GM18909 (cell line): ENCODE results near the gene SLC33A1.
"Not testable (repeated sequence)": the region's sequence is repeated elsewhere in the genome, so short reads cannot be mapped to it uniquely, and the experiment has no call there.

ENCODE experiments used
- ATAC-seq: cut with Tn5 transposase; IDR thresholded peaks from one replicate; pipeline ENCODE4 v1.9.1; 2021; ENCODE audit warnings: mild to moderate bottlenecking; ENCODE audit not compliant: unreplicated experiment, poor library complexity

Gene SLC33A1

DNA sequence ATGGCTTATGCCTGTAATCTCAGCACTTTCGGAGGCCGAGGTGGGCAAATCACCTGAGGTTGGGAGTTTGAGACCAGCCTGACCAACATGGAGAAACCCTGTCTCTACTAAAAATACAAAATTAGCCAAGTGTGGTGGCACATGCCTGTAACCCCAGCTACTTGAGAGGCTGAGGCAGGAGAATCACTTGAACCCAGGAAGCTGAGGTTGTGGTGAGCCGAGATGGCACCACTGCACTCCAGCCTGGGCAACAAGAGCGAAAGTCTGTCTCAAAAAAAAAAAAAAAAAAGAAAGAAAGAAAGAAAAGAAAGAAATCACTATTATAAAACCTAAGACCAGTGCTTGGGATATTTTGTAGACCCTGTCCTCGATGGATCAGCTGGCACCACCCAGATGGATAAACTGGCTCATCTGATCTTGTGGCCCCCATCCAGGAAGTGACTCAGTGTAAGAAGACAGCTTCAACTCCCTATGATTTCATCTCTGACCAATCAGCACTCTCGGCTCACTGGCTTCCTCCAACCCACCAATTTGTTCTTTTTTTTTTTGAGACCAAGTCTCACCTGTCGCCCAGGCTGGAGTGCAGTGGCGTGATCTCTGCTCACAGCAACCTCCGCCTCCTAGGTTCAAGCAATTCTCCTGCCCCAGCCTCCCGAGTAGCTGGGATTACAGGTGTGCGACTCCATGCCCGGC lies 8.2 kb upstream of the SLC33A1 start:
- not testable (repeated sequence) for ATAC-seq

- no peak for ATAC-seq
These were observed 7.4 kb upstream of the SLC33A1 start for GRCh38 chr3:155861476-155862183.

- not testable (repeated sequence) for ATAC-seq
These were observed 6.2 kb upstream of the SLC33A1 start for GRCh38 chr3:155860424-155860823.

DNA sequence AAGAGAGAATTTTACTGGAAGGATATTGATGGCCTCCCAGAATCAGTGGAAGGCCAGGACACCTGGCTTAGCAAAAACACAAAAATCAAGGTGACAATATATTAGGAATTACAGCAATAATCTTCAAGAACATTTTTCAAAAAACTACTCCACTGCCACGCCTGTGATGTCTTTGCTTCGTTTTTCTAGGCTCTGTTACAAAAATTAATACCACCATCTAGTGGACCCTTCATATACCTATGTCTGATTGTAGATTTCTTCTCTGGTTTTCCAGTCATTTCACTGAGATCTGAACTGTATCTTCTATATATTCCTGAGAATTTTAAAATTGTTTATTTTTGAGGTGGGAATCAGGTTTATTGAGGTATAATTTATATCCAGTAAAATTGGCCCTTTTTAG lies 5.6 kb upstream of the SLC33A1 start:
- peak; percentile 62 for ATAC-seq

GRCh38 chr3:155853214-155854140 lies 750 bp downstream of the SLC33A1 start:
- peak; percentile 9 for ATAC-seq

DNA sequence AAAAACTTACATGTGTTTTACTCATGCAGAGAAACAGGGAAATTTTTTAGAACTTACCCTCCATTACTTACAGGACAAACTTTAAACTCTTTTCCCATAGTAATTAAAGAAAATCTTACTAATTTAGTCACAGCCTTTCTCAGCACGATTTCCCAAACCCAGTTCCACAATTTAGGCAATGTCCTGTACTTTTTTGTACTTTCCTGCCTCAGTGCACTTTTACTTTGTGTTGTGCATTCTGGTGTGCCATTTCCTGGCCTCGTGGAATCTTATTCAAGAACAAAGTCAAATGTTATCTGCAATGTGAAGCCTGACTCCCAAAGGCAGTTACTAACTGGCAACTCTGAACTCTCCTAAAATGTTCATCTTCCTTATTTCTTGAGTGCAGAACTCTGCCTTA lies 1.9 kb downstream of the SLC33A1 start:
- ATAC-seq, result no peak

DNA sequence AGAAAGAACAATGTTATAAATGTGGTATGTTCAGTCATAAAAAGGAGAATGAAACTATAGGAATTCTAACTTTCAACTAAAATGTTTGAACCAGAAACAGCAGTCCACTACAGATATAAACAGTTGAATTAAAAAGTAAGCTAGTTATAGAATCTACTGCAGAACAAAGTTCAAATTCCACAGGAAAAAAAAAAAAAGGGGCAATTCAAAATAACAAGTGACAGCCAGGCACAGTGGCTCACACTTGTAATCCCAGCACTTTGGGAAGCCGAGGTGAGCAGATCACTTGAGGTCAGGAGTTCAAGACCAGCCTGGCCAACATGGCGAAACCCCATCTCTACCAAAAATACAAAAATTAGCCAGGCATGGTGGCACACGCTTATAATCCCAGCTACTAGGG lies 4.8 kb downstream of the SLC33A1 start:
- not testable (repeated sequence) for ATAC-seq

- ATAC-seq, result no peak
These were observed 6.2 kb downstream of the SLC33A1 start for GRCh38 chr3:155847993-155848392.

- no peak for ATAC-seq
These were observed 8.1 kb downstream of the SLC33A1 start for GRCh38 chr3:155846119-155846518.

DNA sequence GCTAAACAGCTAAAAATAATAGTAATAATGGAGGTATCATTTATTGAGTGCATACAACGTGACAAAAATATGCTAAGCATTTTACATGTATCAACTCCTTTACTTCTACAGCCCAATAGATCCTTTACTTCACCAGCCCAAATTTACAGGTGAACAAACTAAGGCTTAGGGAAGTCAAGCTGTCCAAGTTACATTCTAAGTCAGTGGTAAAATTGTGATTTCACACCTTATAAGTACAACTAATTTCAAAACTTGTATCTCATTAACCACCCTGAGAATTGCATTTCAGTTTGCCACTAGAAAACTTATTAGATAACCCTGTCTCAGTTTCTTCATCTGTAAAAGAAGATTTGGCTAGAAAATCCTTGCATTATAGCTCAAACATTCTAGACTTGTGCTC lies 10.7 kb downstream of the SLC33A1 start:
- no peak for ATAC-seq

- ATAC-seq, result no peak
These were observed 18.7 kb downstream of the SLC33A1 start for GRCh38 chr3:155835341-155836071.

DNA sequence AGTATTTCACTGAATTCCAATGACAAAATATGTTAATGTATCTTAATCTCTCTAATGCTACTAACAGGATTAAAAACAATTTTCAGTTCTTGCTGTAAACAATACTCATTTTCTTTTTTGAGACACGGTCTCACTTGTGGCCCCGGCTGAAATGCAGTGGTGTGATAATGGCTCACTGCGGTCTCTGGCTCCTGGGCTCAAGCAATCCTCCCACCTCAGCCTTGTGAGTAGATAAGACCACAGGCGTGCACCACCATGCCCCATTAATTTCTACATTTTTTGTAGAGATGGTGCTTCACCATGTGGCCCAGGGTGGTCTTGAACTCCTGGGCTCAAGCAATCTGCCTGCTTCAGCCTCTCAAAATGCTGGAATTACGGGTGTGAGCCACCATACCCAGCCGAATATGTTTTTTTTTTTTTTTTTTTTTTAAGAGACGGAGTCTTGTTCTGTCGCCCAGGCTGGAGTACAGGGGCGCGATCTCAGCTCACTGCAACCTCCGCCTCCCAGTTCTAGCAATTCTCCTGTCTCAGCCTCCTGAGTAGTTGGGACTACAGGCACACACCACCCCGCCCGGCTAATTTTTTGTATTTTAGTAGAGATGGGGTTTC lies 25.6 kb downstream of the SLC33A1 start:
- ATAC-seq, result not testable (repeated sequence)

- no peak for ATAC-seq
These were observed 39.1 kb downstream of the SLC33A1 start for GRCh38 chr3:155815030-155815545.

DNA sequence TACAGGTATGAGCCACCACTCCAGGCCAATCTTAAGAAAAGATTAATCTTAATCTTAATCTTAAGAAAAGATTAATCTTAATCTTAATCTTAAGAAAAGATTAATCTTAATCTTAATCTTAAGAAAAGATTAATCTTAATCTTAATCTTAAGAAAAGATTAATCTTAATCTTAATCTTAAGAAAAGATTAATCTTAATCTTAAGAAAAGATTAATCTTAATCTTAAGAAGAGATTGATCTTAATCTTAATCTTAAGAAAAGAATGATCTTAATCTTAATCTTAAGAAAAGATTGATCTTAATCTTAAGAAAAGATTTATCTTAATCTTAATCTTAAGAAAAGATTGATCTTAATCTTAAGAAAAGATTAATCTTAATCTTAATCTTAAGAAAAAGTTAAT lies 41.0 kb downstream of the SLC33A1 start:
- not testable (repeated sequence) for ATAC-seq

DNA sequence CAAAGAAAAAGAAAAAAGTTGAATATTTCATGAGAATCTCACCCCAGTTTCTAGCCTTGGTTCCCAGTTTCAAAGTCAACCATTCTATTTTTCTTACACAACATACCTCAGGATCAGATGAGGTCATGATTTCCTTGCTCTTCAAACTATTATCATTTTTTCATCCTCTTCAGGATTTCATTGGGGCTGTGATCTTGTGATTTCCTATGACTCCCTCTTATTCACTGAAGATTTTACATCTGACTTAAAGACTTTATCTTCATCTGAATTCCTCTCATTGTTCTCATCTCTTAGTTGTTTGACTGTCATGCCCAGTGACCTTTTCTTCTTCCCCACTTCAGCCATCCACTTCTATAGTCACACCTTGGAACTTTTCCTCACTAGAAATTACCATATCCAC lies 45.0 kb downstream of the SLC33A1 start:
- ATAC-seq, result no peak

GRCh38 chr3:155807823-155808222 lies 46.4 kb downstream of the SLC33A1 start:
- ATAC-seq, result no peak

DNA sequence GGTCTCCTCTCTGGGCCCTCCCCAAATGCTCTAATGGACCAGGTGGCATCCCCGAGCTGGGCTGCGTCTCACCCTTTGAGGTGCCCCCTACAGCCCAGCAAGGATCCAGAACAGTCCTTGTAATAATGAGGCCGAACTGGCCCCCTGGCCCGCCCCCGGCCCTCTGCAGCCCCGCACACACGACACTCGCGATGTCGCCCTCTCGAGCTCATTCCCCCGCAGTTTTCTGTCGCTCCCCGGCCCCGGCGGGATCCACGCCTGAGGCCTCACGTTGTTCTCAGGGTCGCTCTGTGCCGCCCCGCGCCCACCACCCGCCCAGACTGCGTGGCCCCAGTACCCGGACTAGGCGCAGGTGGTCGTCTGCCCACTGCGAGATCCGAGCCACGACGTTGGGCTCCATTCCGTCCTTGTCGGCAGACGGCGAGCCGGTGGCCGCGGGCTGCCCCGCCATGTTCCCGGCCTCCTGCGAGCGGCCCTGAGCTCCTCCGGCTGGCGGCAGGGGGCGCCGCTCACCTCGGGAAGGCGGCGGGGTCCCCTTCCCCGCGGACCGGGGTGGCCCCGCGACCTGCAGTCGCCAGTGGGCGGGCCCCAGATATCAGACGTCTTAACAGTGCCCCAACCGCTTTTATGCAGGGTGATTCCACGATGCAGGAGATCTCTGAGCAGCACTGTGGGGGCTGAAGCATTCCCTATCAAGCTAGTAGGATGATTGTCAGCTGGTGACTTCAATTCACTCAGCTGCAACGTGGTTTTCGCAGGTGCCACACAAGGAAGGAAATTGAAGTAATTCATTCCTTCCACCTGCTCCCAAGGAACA lies 48.2 kb downstream of the SLC33A1 start, which contains the start of gene C3orf33:
Gene C3orf33, minus strand, starts transcription at position 477 of the 817 bp plus-strand sequence. Its CDS starts 26 bp downstream, at position 451.
- ATAC-seq, result peak; percentile 96

GRCh38 chr3:155805204-155805801 lies 48.9 kb downstream of the SLC33A1 start:
- peak; percentile 2 for ATAC-seq
